Measurements from ENCODE around the gene GABARAPL2.

GABARAPL2 gene

GRCh38 chr16:75565640-75566039 lies 539 bp upstream of the GABARAPL2 start:
- Mint-ChIP-seq H3K27ac (peak overlapping the region; percentile 84), H3K4me3 (peak overlapping the region; percentile 96), H3K9me3 (no peaks in the 10 kb centered on the region), H3K27me3 (peaks cover 21% of the 10 kb centered on the region), H3K4me1 (ENCODE audit: low read depth) (peaks cover 41% of the 10 kb centered on the region), H3K36me3 (ENCODE audit: low read depth) (peaks cover 39% of the 10 kb centered on the region)
- intact Hi-C loops (cut with micrococcal nuclease) = loop anchor here (1.0 to 5.0 kb wide), 5 partner anchors 9 to 103 kb away; partner anchors contain the start of genes KARS1, TERF2IP, TMEM170A and TMEM231

GRCh38 chr16:75566758-75567255 lies 628 bp downstream of the GABARAPL2 start:
- Mint-ChIP-seq H3K4me1 (ENCODE audit: low read depth) (peaks cover 50% of the 10 kb centered on the region), H3K36me3 (ENCODE audit: low read depth) (peaks cover 48% of the 10 kb centered on the region), H3K4me3 (peak overlapping the region; percentile 96), H3K27ac (peak overlapping the region; percentile 84), H3K27me3 (peaks cover 18% of the 10 kb centered on the region), H3K9me3 (no peaks in the 10 kb centered on the region)
- intact Hi-C loops (cut with micrococcal nuclease) = loop anchor here (1.0 to 5.0 kb wide), 5 partner anchors 11 to 105 kb away; partner anchors contain the start of genes KARS1, TERF2IP, TMEM170A and TMEM231

GRCh38 chr16:75567911-75568310 lies 1.7 kb downstream of the GABARAPL2 start:
- Mint-ChIP-seq H3K36me3 (ENCODE audit: low read depth) (peaks cover 59% of the 10 kb centered on the region), H3K27ac (no peak overlapping the region), H3K4me3 (no peak overlapping the region), H3K9me3 (no peaks in the 10 kb centered on the region), H3K27me3 (peaks cover 9% of the 10 kb centered on the region), H3K4me1 (ENCODE audit: low read depth) (peaks cover 61% of the 10 kb centered on the region)
- intact Hi-C loops (cut with micrococcal nuclease) = loop anchor here (2.0 to 5.0 kb wide), 4 partner anchors 17 to 106 kb away; partner anchors contain the start of genes KARS1, TERF2IP and TMEM170A

DNA sequence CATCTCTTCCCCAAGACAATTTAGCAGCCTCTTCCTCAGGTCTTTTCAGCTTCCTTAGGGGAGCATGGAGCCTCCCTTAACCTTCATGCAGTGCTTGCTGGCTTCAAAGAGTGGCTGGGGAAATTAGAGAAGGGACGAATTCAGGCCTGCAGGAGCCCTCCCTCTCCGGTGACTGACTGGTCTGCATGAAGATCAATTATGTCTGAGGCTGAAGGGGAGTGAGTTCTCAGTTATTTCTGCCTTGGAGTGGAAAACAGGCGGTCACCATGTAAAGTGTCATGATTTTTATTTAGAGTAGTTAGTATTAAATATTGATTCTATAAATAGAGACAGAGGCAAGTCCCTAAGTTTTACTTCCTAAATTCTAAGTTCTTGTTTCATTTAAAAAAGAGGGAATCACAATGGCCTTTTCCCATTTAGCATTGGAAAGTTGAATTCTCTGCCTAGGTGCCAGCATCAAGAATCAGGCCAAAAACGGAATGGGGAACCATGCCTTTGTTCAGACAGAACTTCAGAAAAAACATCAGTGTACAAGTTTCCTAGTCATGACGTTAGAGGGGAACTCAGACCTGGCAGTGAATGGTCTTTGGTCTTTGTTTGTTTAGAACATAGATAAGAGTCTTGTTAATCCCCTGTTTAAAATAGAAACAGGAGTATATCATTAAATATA lies 4.4 kb downstream of the GABARAPL2 start:
- Mint-ChIP-seq H3K4me1 (ENCODE audit: low read depth) (peaks cover 60% of the 10 kb centered on the region), H3K4me3 (no peak overlapping the region), H3K36me3 (ENCODE audit: low read depth) (peaks cover 85% of the 10 kb centered on the region), H3K27me3 (no peaks in the 10 kb centered on the region), H3K9me3 (no peaks in the 10 kb centered on the region), H3K27ac (peak overlapping the region; percentile 82)
- intact Hi-C loops (cut with micrococcal nuclease) = no loop called here

DNA sequence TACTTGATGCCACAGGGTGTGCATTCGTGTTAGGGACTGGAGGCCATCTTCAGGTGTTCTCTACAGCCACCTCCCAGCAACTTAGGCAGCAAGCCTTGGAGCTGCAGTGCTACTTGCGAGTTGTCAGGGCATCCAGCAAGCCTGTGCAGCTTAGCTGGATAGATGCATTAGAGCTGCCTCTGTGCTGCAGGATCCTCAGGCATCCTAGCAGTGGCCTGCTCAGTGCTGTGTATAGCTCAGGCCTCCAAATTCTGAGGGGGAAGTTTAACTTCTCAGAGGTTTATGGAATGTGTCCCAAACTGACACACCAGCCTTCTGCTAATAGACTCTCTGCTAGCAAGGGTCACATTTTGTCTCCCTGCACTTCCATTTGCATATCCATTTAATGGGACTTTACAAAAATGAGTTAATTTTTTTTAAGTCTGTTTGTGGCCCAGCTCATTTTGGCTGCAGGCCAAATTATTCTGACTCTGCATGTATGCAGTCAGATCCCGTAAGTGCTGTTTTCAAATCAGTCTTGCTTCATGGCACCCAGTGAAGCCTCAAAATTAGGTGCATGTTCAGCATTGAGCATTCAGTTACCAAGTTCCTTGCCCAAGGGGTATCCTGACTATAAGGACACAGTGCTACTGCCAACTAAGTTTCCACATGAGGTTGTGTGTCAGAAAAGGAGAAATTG lies 6.8 kb downstream of the GABARAPL2 start:
- peaks cover 47% of the 10 kb centered on the region for H3K4me1 Mint-ChIP-seq (ENCODE audit: low read depth)
- H3K4me3 Mint-ChIP-seq = no peak overlapping the region
- H3K27me3 Mint-ChIP-seq = no peaks in the 10 kb centered on the region
- no peaks in the 10 kb centered on the region for H3K9me3 Mint-ChIP-seq
- peaks cover 93% of the 10 kb centered on the region for H3K36me3 Mint-ChIP-seq (ENCODE audit: low read depth)
- H3K27ac Mint-ChIP-seq = no peak overlapping the region
- intact Hi-C loops (cut with micrococcal nuclease) = loop anchor here (2.0 kb wide), 1 partner anchor 50 kb away; the partner anchor contains the start of gene ADAT1

DNA sequence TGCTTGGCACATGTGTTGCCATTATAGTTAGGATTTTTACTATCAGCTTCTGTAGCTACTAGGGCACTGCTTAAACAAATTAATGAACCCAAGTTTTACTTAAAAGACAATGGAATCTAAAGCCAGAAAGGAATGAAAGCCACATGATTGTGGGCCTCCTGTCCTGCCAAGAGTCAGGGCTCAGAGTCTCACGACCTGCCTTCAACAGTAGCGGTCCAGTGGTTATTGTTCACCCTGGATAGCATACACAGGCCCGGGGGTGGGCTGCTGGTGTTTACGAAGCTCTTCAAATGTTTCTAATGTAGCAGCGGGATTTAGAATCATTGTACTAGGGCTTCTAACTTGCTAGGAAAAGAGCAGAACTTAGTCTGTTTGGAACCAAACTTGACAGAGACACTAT lies 7.8 kb downstream of the GABARAPL2 start:
- H3K9me3 Mint-ChIP-seq = no peaks in the 10 kb centered on the region
- intact Hi-C loops (cut with micrococcal nuclease) = loop anchor here (2.0 kb wide), 1 partner anchor 49 kb away; the partner anchor contains the start of gene ADAT1
- H3K27ac Mint-ChIP-seq = no peak overlapping the region
- no peak overlapping the region for H3K4me3 Mint-ChIP-seq
- peaks cover 96% of the 10 kb centered on the region for H3K36me3 Mint-ChIP-seq (ENCODE audit: low read depth)
- no peaks in the 10 kb centered on the region for H3K27me3 Mint-ChIP-seq
- peaks cover 43% of the 10 kb centered on the region for H3K4me1 Mint-ChIP-seq (ENCODE audit: low read depth)

- Mint-ChIP-seq H3K27me3 (no peaks in the 10 kb centered on the region), H3K27ac (no peak overlapping the region), H3K36me3 (ENCODE audit: low read depth) (peaks cover 96% of the 10 kb centered on the region), H3K9me3 (no peaks in the 10 kb centered on the region), H3K4me1 (ENCODE audit: low read depth) (peaks cover 30% of the 10 kb centered on the region), H3K4me3 (no peak overlapping the region)
- intact Hi-C loops (cut with micrococcal nuclease) = no loop called here
Measured at GRCh38 chr16:75575958-75576357, 9.8 kb downstream of the GABARAPL2 start.

GRCh38 chr16:75576384-75576811 lies 10.2 kb downstream of the GABARAPL2 start:
- Mint-ChIP-seq H3K4me3 (no peak overlapping the region), H3K4me1 (ENCODE audit: low read depth) (peaks cover 25% of the 10 kb centered on the region), H3K27ac (no peak overlapping the region), H3K36me3 (ENCODE audit: low read depth) (peaks cover 96% of the 10 kb centered on the region), H3K9me3 (no peaks in the 10 kb centered on the region), H3K27me3 (no peaks in the 10 kb centered on the region)
- intact Hi-C loops (cut with micrococcal nuclease) = no loop called here

GRCh38 chr16:75578212-75578611 lies 12.0 kb downstream of the GABARAPL2 start:
- H3K9me3 Mint-ChIP-seq = no peaks in the 10 kb centered on the region
- intact Hi-C loops (cut with micrococcal nuclease) = no loop called here
- no peak overlapping the region for H3K4me3 Mint-ChIP-seq
- H3K27ac Mint-ChIP-seq = no peak overlapping the region
- peaks cover 7% of the 10 kb centered on the region for H3K4me1 Mint-ChIP-seq (ENCODE audit: low read depth)
- peaks cover 78% of the 10 kb centered on the region for H3K36me3 Mint-ChIP-seq (ENCODE audit: low read depth)
- H3K27me3 Mint-ChIP-seq = no peaks in the 10 kb centered on the region

GRCh38 chr16:75578725-75579124 lies 12.5 kb downstream of the GABARAPL2 start:
- intact Hi-C loops (cut with micrococcal nuclease) = no loop called here
- no peak overlapping the region for H3K4me3 Mint-ChIP-seq
- H3K36me3 Mint-ChIP-seq (ENCODE audit: low read depth) = peaks cover 73% of the 10 kb centered on the region
- peaks cover 4% of the 10 kb centered on the region for H3K4me1 Mint-ChIP-seq (ENCODE audit: low read depth)
- H3K27me3 Mint-ChIP-seq = no peaks in the 10 kb centered on the region
- H3K27ac Mint-ChIP-seq = no peak overlapping the region
- no peaks in the 10 kb centered on the region for H3K9me3 Mint-ChIP-seq

DNA sequence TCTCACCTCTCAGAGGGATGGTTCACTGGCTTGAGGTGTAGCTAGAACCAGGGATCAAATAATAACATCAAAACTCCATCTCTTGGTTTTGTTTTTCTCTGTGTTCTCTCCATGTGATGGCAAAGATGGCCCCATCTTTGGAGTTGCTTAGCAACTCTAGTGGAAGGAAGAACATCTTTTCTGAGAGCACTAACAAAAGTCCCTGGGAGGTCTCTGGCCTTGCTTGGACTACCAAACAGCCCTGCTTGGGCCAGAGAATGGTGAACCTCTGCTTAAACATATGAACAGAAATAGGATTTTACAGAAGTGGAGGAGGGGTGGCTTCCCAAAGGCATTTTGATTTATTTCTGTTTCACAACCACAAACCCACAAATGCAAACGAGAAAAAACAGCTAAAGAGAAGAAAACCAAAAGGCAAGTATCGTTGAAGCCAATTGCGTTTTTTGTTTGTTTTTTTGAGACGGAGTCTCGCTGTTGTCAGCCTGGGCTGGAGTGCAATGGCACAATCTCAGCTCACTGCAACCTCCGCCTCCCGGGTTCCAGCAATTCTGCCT lies 13.2 kb downstream of the GABARAPL2 start:
- intact Hi-C loops (cut with micrococcal nuclease) = no loop called here
- Mint-ChIP-seq H3K4me3 (no peak overlapping the region), H3K27me3 (no peaks in the 10 kb centered on the region), H3K27ac (no peak overlapping the region), H3K4me1 (ENCODE audit: low read depth) (peaks cover 10% of the 10 kb centered on the region), H3K36me3 (ENCODE audit: low read depth) (peaks cover 66% of the 10 kb centered on the region), H3K9me3 (no peaks in the 10 kb centered on the region)

- Mint-ChIP-seq H3K4me1 (ENCODE audit: low read depth) (peaks cover 13% of the 10 kb centered on the region), H3K9me3 (no peaks in the 10 kb centered on the region), H3K27ac (no peak overlapping the region), H3K27me3 (no peaks in the 10 kb centered on the region), H3K4me3 (no peak overlapping the region), H3K36me3 (ENCODE audit: low read depth) (peaks cover 49% of the 10 kb centered on the region)
- intact Hi-C loops (cut with micrococcal nuclease) = no loop called here
Measured at GRCh38 chr16:75584108-75584507, 17.9 kb downstream of the GABARAPL2 start.

DNA sequence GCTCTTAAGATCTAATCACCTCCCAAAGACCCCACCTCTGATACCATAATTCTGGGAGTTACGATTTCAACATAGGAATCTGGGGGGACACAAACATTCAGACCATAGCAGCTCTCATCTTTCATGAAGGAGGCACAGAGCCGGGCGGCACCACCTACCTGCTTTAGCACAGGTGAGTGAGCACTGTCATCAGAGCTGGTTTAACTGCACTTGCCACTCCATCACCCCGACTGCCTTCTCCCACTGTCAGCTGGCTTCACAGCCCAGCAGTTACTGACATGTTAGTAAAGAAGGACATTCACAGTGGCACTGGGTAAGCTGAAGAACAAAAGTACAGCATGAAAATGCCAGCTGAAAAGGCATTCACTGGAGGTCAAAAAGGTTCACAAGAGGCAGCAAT lies 22.5 kb downstream of the GABARAPL2 start:
- no peak overlapping the region for H3K27ac Mint-ChIP-seq
- H3K27me3 Mint-ChIP-seq = no peaks in the 10 kb centered on the region
- H3K36me3 Mint-ChIP-seq (ENCODE audit: low read depth) = peaks cover 48% of the 10 kb centered on the region
- intact Hi-C loops (cut with micrococcal nuclease) = no loop called here
- no peaks in the 10 kb centered on the region for H3K9me3 Mint-ChIP-seq
- no peak overlapping the region for H3K4me3 Mint-ChIP-seq
- H3K4me1 Mint-ChIP-seq (ENCODE audit: low read depth) = peaks cover 13% of the 10 kb centered on the region

DNA sequence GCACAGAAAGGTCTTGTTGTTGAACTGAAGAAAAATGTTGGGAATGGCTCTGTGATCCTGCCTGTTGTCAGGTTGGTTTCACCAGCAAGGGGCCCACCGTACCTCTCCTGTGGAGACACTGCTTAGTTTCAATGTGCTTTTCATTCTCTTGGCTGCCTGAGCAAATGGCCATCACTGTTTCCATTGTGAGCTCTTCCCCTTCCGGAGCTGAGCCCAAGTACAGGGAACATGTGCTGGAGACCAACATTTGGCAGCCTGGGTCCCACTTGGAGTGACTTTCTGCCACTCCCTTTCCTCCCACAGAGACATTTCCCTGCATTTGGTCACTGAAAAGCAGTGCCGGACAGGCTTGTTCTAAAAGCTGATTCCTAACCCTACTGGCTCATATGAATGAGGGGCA lies 23.1 kb downstream of the GABARAPL2 start:
- intact Hi-C loops (cut with micrococcal nuclease) = no loop called here
- H3K36me3 Mint-ChIP-seq (ENCODE audit: low read depth) = peaks cover 54% of the 10 kb centered on the region
- no peaks in the 10 kb centered on the region for H3K27me3 Mint-ChIP-seq
- peaks cover 8% of the 10 kb centered on the region for H3K4me1 Mint-ChIP-seq (ENCODE audit: low read depth)
- no peaks in the 10 kb centered on the region for H3K9me3 Mint-ChIP-seq
- H3K4me3 Mint-ChIP-seq = no peak overlapping the region
- H3K27ac Mint-ChIP-seq = no peak overlapping the region
